ENCODE measurements around the gene IL15RA.

GRCh38 chr10:5981529-5981928 is 4.2 kb upstream of the IL15RA start:
- TF ChIP-seq, protein P1, sequence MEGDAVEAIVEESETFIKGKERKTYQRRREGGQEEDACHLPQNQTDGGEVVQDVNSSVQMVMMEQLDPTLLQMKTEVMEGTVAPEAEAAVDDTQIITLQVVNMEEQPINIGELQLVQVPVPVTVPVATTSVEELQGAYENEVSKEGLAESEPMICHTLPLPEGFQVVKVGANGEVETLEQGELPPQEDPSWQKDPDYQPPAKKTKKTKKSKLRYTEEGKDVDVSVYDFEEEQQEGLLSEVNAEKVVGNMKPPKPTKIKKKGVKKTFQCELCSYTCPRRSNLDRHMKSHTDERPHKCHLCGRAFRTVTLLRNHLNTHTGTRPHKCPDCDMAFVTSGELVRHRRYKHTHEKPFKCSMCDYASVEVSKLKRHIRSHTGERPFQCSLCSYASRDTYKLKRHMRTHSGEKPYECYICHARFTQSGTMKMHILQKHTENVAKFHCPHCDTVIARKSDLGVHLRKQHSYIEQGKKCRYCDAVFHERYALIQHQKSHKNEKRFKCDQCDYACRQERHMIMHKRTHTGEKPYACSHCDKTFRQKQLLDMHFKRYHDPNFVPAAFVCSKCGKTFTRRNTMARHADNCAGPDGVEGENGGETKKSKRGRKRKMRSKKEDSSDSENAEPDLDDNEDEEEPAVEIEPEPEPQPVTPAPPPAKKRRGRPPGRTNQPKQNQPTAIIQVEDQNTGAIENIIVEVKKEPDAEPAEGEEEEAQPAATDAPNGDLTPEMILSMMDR (IDR thresholded peaks at IDR 0.05): no peak
- no peak for TF ChIP-seq EZH2 (IDR thresholded peaks at IDR 0.05; ENCODE audit: borderline replicate concordance, insufficient read depth, low read depth, low read length, poor library complexity, severe bottlenecking)

Measured in B cell (primary cell).